HCT116 (cell line): Measurements from ENCODE around the gene PTDSS2. TPM values are rescaled to one million over a fixed set of nuclear protein-coding genes. Genes with fewer than 3 reads are reported as not detected.

Experiments
- ATAC-seq: fragments of 200-7000 bp; cut with Tn5 transposase; 2 replicates; pipeline ENCODE4 v1.9.1; 2020; ENCODE audit warnings: mild to moderate bottlenecking, moderate library complexity
- BruUV-seq: library from RNA; stranded (reverse); fragments of 400-500 nt; replicated peaks from 2 replicates; lab custom pipeline; 2021; lab: Mats Ljungman, UMichigan
- CTCF ChIA-PET: fragments of 300-600 bp; sonication (Branson Sonifier 250); formaldehyde crosslinking; loops from one replicate; lab custom pipeline; 2021; ENCODE audit warnings: antibody characterized with exemption; lab: Charles Lee
- POLR2A ChIA-PET: fragments of 300-600, 350-600 bp; sonication (Branson Sonifier 250); formaldehyde crosslinking; loops from one replicate; lab custom pipeline; 2021; ENCODE audit warnings: antibody characterized with exemption; lab: Charles Lee
- RAD21 ChIA-PET, 2 experiments: fragments of 300-600 bp; sonication (Branson Sonifier 250); formaldehyde crosslinking; loops; one replicate each; lab custom pipeline; 2023; ENCODE audit warnings: low total read pairs in 2 of 2; ENCODE audit not compliant: uncharacterized antibody in 2 of 2, unreplicated experiment in 2 of 2, low non-redundant PET in 1 of 2; lab: Charles Lee
- DNase-seq: peaks from one replicate; pipeline ENCODE4 v3.0.0-alpha.2; 2010; ENCODE audit warnings: low read depth, low spot score
- H2AFZ ChIP-seq: fragments of 200-600 bp; shearing (Covaris generic), sonication (generic); 2 replicates; pipeline ENCODE4 v1.6.1; 2017; ENCODE audit warnings: low read depth, mixed run types, mixed read lengths, antibody characterized with exemption, low read length; ENCODE audit not compliant: poor library complexity, severe bottlenecking
- H3K27ac ChIP-seq: 2 replicates; pipeline ENCODE4 v1.5.1; 2012; ENCODE audit warnings: low read depth, low read length
- H3K27me3 ChIP-seq: fragments of 200-600 bp; sonication (generic); 2 replicates; pipeline ENCODE4 v1.6.1; 2016; ENCODE audit warnings: mixed run types, low read length, mixed read lengths; ENCODE audit not compliant: insufficient read depth
- H3K36me3 ChIP-seq, 2 experiments: fragments of 200-500 bp in 1 of 2; fragments of 200-600 bp in 1 of 2; sonication (Bioruptor generic) in 1 of 2; sonication (generic) in 1 of 2; 2 replicates each; pipeline versions ENCODE4 v1.5.1 to v1.6.1; 2014 to 2016; ENCODE audit warnings: low read length in 2 of 2, inconsistent platforms in 1 of 2, mixed read lengths in 1 of 2, mixed run types in 1 of 2; ENCODE audit not compliant: insufficient read depth in 2 of 2, control insufficient read depth in 1 of 2
- H3K4me1 ChIP-seq, 2 experiments: fragments of 200-600 bp in 1 of 2; sonication (generic) in 1 of 2; 2 replicates each; pipeline versions ENCODE4 v1.5.1 to v1.6.1; 2012 to 2017; ENCODE audit warnings: low read length in 2 of 2, inconsistent platforms in 1 of 2, mild to moderate bottlenecking in 1 of 2, mixed read lengths in 1 of 2, mixed run types in 1 of 2, moderate library complexity in 1 of 2; ENCODE audit not compliant: insufficient read depth in 2 of 2, control insufficient read depth in 1 of 2
- H3K4me2 ChIP-seq: fragments of 200-600 bp; sonication (generic); 2 replicates; pipeline ENCODE4 v1.6.1; 2017; ENCODE audit warnings: mixed run types, low read length, mixed read lengths
- H3K4me3 ChIP-seq, 2 experiments: fragments of 200-600 bp in 1 of 2; sonication (generic) in 1 of 2; replicated peaks in 1 of 2; 2 replicates each; pipeline ENCODE4 v1.5.1; 2011 to 2016; ENCODE audit warnings: low read length in 2 of 2, control low read depth in 1 of 2, low read depth in 1 of 2, mild to moderate bottlenecking in 1 of 2, mixed read lengths in 1 of 2, mixed run types in 1 of 2
- H3K79me2 ChIP-seq: fragments of 200-600 bp; sonication (generic); 2 replicates; pipeline ENCODE4 v1.6.1; 2017; ENCODE audit warnings: mild to moderate bottlenecking, mixed run types, low read length, moderate library complexity, mixed read lengths; ENCODE audit not compliant: insufficient read depth
- H3K9ac ChIP-seq: fragments of 200-600 bp; sonication (generic); 2 replicates; pipeline ENCODE4 v1.6.1; 2016; ENCODE audit warnings: low read length, mixed read lengths
- H3K9me2 ChIP-seq: fragments of 200-600 bp; sonication (generic), shearing (Covaris generic); 2 replicates; pipeline ENCODE4 v1.6.1; 2017; ENCODE audit warnings: mixed run types, mild to moderate bottlenecking, moderate library complexity; ENCODE audit not compliant: insufficient read depth
- H3K9me3 ChIP-seq, 2 experiments: fragments of 200-500 bp in 1 of 2; fragments of 200-600 bp in 1 of 2; sonication (Bioruptor generic) in 1 of 2; sonication (generic) in 1 of 2; 2 replicates each; pipeline ENCODE4 v1.6.1; 2014 to 2017; ENCODE audit warnings: low read length in 2 of 2, mixed read lengths in 2 of 2, inconsistent platforms in 1 of 2, low read depth in 1 of 2, mild to moderate bottlenecking in 1 of 2, mixed run types in 1 of 2, moderate library complexity in 1 of 2; ENCODE audit not compliant: control insufficient read depth in 1 of 2, insufficient read depth in 1 of 2
- H4K20me1 ChIP-seq: fragments of 200-600 bp; sonication (generic), shearing (Covaris generic); 2 replicates; pipeline ENCODE4 v1.6.1; 2017; ENCODE audit warnings: mixed run types, mild to moderate bottlenecking, moderate library complexity; ENCODE audit not compliant: insufficient read depth
- CBX3 ChIP-seq: IDR thresholded peaks from 2 replicates; pipeline ENCODE4 v1.6.1; 2012; ENCODE audit warnings: low read depth
- ELF1 ChIP-seq: IDR thresholded peaks from 2 replicates; pipeline ENCODE4 v1.6.1; 2012; ENCODE audit warnings: low read depth, borderline replicate concordance
- EZH2 ChIP-seq: fragments of 200-600 bp; sonication (generic); IDR thresholded peaks from 2 replicates; pipeline ENCODE4 v1.6.1; 2017; ENCODE audit warnings: antibody characterized with exemption, mixed run types
- JUND ChIP-seq: IDR thresholded peaks from 2 replicates; pipeline ENCODE4 v1.6.1; 2012
- RAD21 ChIP-seq: IDR thresholded peaks from 2 replicates; pipeline ENCODE4 v1.6.1; 2012; ENCODE audit warnings: low read depth, mild to moderate bottlenecking
- SP1 ChIP-seq: IDR thresholded peaks from 2 replicates; pipeline ENCODE4 v1.6.1; 2012; ENCODE audit warnings: low read depth
- TCF7L2 ChIP-seq: IDR thresholded peaks from 2 replicates; pipeline ENCODE4 v1.7.0; 2011; ENCODE audit warnings: borderline replicate concordance, inconsistent platforms; ENCODE audit not compliant: insufficient read depth, insufficient read length; ENCODE audit errors: extremely low read depth
- YY1 ChIP-seq: IDR thresholded peaks from 2 replicates; pipeline ENCODE4 v1.6.1; 2011; ENCODE audit warnings: low read length, low read depth, moderate library complexity, mild to moderate bottlenecking; ENCODE audit not compliant: insufficient replicate concordance; ENCODE audit errors: extremely low read depth
- ZNF274 ChIP-seq: fragments of 200-500 bp; sonication (Bioruptor generic); IDR thresholded peaks from 2 replicates; pipeline ENCODE4 v1.6.1; 2014; ENCODE audit warnings: mild to moderate bottlenecking, low read depth, low read length, inconsistent platforms
- intact Hi-C: fragments of 100-400 bp; cut with micrococcal nuclease; formaldehyde crosslinking; loops from 2 replicates; pipeline ENCODE4 v1.10.0; 2022
- total RNA-seq: library from RNA; stranded (reverse); gene quantifications from one replicate; pipeline ENCODE4 v1.2.1, GENCODE V29; 2021; ENCODE audit not compliant: unreplicated experiment
- TF ChIP-seq, protein P1 (sequence below): IDR thresholded peaks from 2 replicates; pipeline ENCODE4 v1.6.1; 2012
- TF ChIP-seq, protein P2 (sequence below): IDR thresholded peaks from 2 replicates; pipeline ENCODE4 v1.6.1; 2012
- TF ChIP-seq, protein P3 (sequence below): IDR thresholded peaks from 2 replicates; pipeline ENCODE4 v1.6.1; 2012; ENCODE audit warnings: low read depth

PTDSS2 gene
- total RNA-seq, 1 experiment from 2014 or later, result 40.1 TPM

DNA sequence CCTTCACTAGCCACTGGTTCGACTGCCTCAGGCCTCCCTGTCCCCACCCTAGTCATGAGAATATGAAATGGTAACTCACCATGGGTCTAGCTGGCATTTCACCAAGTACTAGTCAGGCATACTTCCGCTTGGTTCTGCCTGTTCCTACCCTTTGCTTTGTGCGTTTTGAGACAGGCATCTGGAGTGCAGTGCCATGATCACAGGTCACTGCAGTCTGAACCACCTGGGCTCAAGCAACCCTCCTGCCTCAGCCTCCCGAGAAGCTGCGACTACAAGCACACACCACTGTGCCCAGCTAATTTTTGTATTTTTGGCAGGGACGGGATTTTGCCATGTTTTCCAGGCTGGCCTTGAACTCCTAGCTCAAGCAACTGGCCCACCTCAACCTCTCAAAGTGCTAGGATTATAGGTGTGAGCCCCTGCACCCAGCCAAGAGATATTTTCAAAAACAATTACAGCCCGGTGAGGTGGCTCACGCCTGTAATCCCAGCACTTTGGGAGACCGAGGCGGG, 71.2 kb downstream of the PTDSS2 start:
- RAD21 ChIA-PET, result no interaction called here
- H3K4me3 ChIP-seq, result no peak overlapping the region
- CTCF ChIA-PET, result no interaction called here
- H3K27me3 ChIP-seq, result no peaks in the 10 kb centered on the region
- POLR2A ChIA-PET, result no interaction called here
- H3K4me1 ChIP-seq, result peaks cover 4 to 5% of the 10 kb centered on the region in 2 experiments; a peak in 3 of 4 replicates
- no peak overlapping the region for H3K4me2 ChIP-seq
- H3K9ac ChIP-seq, result no peak overlapping the region
- no peak for TF ChIP-seq CBX3
- no peak for TF ChIP-seq ZNF274
- TF ChIP-seq TCF7L2, result no peak
- no peak for TF ChIP-seq YY1
- TF ChIP-seq, protein P1, sequence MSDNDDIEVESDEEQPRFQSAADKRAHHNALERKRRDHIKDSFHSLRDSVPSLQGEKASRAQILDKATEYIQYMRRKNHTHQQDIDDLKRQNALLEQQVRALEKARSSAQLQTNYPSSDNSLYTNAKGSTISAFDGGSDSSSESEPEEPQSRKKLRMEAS, result no peak
- TF ChIP-seq RAD21, result no peak
- no peak for TF ChIP-seq ELF1
- TF ChIP-seq, protein P2, sequence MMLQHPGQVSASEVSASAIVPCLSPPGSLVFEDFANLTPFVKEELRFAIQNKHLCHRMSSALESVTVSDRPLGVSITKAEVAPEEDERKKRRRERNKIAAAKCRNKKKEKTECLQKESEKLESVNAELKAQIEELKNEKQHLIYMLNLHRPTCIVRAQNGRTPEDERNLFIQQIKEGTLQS, result no peak
- TF ChIP-seq, protein P3, sequence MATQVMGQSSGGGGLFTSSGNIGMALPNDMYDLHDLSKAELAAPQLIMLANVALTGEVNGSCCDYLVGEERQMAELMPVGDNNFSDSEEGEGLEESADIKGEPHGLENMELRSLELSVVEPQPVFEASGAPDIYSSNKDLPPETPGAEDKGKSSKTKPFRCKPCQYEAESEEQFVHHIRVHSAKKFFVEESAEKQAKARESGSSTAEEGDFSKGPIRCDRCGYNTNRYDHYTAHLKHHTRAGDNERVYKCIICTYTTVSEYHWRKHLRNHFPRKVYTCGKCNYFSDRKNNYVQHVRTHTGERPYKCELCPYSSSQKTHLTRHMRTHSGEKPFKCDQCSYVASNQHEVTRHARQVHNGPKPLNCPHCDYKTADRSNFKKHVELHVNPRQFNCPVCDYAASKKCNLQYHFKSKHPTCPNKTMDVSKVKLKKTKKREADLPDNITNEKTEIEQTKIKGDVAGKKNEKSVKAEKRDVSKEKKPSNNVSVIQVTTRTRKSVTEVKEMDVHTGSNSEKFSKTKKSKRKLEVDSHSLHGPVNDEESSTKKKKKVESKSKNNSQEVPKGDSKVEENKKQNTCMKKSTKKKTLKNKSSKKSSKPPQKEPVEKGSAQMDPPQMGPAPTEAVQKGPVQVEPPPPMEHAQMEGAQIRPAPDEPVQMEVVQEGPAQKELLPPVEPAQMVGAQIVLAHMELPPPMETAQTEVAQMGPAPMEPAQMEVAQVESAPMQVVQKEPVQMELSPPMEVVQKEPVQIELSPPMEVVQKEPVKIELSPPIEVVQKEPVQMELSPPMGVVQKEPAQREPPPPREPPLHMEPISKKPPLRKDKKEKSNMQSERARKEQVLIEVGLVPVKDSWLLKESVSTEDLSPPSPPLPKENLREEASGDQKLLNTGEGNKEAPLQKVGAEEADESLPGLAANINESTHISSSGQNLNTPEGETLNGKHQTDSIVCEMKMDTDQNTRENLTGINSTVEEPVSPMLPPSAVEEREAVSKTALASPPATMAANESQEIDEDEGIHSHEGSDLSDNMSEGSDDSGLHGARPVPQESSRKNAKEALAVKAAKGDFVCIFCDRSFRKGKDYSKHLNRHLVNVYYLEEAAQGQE, result no peak
- no peak for TF ChIP-seq EZH2
- no peak for TF ChIP-seq JUND
- TF ChIP-seq SP1, result no peak
- TF ChIP-seq, all 23 proteins: peak for 0
- ATAC-seq, result no peak
- H4K20me1 ChIP-seq, result no peaks in the 10 kb centered on the region
- H3K9me3 ChIP-seq, result peaks cover 0 to 10% of the 10 kb centered on the region in 2 experiments; a peak in 1 of 4 replicates
- H3K27ac ChIP-seq, result no peak overlapping the region
- DNase-seq, result no peak
- intact Hi-C loops, result no loop called here
- BruUV-seq, result no TSS peak
- H3K9me2 ChIP-seq, result no peaks in the 10 kb centered on the region
- no peaks in the 10 kb centered on the region for H3K36me3 ChIP-seq
- H2AFZ ChIP-seq, result no peak overlapping the region
- no peaks in the 10 kb centered on the region for H3K79me2 ChIP-seq
